Measurements from ENCODE around the gene UGT1A10.

Gene UGT1A10

GRCh38 chr2:233811087-233811486 is 174.8 kb downstream of the UGT1A10 start:
- DNase-seq, result no peak

GRCh38 chr2:233811732-233812131 is 175.5 kb downstream of the UGT1A10 start:
- DNase-seq, result no peak

DNA sequence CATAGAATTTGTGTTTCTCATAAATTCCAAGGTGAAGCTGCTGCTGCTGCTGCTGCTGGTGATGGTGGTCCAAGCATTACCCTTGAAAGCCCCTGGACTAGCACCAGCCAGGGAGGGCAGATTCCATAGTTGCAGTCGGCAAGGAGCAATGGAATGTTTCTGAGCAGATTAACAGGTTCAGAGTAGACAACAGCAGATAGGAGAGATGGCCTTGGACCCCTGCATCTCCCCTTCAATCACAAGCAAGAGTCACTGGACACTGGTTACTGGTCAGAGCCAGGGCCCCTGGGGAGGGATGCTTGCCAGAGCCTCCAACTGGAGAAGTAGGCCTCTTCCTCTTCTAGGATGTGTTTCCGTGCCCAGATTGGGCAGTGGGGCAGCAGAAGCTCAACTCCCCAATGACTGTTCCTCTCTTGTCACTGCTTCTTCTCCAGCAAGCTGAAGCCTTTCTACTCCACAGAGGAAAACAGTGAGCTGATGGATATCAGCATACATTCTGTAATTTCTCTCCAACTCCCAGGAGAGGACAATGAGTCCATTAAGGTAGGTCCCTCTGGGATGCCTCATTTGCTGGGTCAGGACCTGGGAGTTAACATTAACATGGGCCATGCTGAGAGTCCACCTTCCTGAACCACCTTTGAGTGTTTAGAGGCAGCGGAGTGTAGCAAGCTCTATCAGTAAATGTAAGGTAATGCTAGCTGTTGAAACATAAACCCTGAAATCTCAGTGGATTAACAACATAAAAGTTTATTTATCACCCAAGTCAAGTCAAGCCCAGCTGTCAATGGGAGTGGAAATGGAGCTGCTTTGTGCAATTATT is 177.2 kb downstream of the UGT1A10 start:
- no peak for DNase-seq

DNA sequence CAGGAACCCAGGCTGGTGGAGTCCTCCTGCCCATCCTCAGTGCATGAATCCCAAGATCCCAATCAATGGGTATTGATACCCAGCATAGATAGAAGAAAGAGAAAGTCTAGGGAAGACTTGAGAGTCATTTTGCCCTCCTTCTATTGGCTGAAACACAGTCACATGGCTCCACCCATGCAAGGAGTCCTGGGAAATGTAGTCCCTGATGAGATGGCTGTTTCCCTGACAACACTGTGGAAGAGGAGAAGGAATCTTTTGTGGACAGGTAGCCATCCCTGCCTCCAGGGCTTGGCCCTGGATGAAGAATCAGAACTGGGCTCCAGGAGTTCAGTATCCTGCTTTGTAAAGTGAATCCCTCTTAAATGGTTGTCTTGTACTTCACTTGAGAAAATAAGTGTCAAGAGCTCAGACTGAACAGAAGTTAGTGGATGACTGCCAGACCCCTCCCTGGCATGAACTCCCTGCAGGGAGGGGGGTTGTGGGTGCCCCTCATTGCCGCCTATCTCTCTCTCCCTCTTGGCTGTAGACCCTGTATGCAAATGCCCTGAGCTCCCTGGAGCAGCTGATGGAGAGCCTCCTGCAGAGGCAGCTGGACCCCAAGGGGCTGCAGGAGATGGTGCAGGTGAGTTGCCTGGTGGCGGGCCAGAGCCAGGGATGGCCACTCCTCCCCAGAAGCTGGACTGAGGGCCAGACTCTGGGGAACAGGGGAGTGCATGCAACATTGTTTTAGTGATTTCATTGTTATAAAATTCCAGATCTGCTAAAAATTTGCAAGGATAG is 178.0 kb downstream of the UGT1A10 start:
- DNase-seq, result no peak

- DNase-seq, result no peak
These were observed 179.6 kb downstream of the UGT1A10 start for GRCh38 chr2:233815861-233816260.

GRCh38 chr2:233816334-233816733 is 180.1 kb downstream of the UGT1A10 start:
- no peak for DNase-seq

- DNase-seq, result no peak
These were observed 180.5 kb downstream of the UGT1A10 start for GRCh38 chr2:233816771-233817170.

GRCh38 chr2:233817361-233817911 is 181.2 kb downstream of the UGT1A10 start:
- no peak for DNase-seq

DNA sequence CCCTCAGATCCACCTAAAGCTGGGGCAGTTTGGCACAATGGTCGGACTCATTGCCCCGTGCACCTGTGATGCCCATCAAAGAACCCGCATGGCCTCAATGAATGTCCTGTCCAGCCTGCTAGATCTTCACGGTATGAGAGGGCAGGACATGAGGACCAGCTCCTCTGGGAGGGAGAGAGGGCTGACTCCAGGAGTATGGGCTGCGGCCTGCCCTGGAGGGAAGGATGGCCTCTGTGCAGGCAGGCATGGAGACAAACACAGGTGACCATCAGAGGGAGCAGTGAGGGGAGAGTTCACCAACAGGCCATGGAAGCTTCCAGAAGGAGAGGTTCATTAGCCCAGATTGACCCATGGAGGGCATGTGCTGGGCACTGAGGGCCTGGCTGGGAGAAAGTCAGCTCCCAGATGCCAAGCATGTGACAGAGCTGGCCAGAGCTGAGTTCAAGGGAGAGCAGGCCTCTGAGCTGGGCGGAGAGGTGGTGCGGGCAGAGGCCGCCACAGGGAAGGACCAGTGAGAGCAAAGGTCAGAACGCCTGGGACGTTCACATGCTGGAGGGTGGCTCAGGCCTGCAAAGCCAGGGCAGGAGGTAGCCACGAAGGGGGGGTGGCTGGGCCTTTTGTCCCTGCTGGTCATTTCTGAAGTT is 181.9 kb downstream of the UGT1A10 start:
- DNase-seq, result no peak

DNA sequence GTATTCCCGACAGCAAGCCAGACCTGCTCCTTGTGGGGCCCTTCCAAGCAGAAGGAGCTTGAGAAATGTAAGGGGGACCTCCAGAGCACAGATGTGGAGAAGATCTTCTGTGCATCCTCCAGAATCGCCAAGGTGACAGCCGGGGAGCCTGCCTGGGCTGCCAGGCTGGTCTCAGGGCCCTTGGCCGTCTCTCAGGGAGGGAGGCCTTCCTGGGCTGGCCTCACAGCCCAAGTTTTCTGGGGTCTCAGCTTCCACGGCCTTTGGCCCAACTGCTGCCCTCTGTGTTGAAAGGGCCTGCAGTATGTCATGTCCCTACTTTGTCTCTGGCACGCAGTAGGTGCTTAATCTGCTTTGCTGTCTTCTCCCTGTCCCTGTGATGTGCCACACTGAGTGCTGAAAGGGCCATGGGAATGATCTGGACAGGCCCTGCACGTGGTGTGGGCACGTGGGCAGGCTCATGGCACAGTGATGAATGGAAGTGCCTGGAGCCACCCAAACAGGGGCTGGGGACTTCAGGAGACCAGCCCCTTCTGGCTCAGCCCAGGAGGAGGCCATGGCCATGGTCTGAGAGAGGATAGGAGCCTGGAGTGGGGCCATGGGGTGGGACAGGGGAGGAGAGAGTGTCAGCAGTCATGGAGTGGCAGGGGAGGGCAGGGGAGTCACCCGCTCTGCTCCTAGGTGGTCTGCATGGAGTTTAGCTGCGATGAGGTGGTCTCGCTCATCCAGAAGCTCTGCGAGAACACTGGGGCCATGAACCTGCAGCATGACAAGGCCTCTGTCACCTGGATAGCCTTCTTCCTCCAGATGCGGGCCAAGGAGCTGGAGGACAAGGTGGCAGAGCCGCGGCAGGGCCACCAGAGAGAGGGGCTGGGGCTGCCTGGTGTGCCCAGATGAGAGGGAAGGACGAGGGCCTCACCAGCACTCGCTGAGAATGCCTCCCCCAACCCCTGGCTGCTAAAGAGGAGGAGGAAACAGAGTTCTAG is 182.7 kb downstream of the UGT1A10 start:
- no peak for DNase-seq

- DNase-seq, result no peak
These were observed 183.9 kb downstream of the UGT1A10 start for GRCh38 chr2:233819884-233820773.

GRCh38 chr2:233820774-233821105 is 184.5 kb downstream of the UGT1A10 start:
- no peak for DNase-seq

- no peak for DNase-seq
These were observed 184.9 kb downstream of the UGT1A10 start for GRCh38 chr2:233821196-233821595.

DNA sequence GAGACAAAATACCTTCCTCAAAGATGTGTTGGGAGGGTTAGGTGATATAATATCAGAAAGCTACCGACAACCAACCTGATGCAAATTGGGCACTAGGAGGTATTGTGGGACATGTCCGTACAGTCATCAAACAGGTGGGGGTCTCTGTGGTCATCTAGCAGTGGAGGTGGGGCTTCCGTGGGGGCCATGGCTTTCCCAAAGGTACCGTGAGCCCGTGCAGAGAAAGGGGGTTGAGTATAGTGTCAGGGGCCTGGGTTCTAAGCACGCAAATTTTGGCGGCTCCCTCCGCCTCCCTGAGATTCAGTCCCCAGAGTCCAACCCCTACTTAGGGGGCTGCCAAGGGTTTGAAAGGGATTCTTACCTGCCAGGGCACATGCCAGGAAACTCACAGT is 185.5 kb downstream of the UGT1A10 start:
- DNase-seq, result no peak

- no peak for DNase-seq
These were observed 186.0 kb downstream of the UGT1A10 start for GRCh38 chr2:233822101-233822771.

Measured in EL (cell line).